Measurements from ENCODE around the gene BAG3.

DNA sequence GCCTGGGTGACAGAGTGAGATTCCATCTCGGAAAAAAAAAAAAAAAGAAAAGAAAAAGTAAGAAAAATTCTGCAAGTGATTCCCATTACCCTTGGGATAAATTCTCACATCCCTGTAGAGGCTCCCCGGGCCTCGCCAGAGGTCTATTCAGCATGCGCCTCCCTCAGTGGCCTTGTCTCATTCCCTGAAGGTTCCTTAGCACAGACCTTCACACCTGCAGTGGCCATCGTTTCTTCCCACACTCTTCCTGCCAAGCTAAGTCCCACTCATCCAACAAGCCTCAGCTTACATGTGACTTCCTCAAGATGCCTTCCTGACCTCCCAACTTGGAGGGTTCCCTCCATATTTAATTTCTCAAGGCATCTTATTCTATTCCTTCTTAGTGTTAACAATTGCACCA is 20.9 kb upstream of the BAG3 start:
- TF ChIP-seq TAF1 (IDR thresholded peaks at IDR 0.05; ENCODE audit: borderline replicate concordance, insufficient read depth, low read length) (no peak), POLR2AphosphoS5 (IDR thresholded peaks at IDR 0.05; ENCODE audit: low read depth, low read length) (no peak), SIN3A (IDR thresholded peaks at IDR 0.05; ENCODE audit: borderline replicate concordance, insufficient read depth, low read length) (no peak)
- TF ChIP-seq, protein P1, sequence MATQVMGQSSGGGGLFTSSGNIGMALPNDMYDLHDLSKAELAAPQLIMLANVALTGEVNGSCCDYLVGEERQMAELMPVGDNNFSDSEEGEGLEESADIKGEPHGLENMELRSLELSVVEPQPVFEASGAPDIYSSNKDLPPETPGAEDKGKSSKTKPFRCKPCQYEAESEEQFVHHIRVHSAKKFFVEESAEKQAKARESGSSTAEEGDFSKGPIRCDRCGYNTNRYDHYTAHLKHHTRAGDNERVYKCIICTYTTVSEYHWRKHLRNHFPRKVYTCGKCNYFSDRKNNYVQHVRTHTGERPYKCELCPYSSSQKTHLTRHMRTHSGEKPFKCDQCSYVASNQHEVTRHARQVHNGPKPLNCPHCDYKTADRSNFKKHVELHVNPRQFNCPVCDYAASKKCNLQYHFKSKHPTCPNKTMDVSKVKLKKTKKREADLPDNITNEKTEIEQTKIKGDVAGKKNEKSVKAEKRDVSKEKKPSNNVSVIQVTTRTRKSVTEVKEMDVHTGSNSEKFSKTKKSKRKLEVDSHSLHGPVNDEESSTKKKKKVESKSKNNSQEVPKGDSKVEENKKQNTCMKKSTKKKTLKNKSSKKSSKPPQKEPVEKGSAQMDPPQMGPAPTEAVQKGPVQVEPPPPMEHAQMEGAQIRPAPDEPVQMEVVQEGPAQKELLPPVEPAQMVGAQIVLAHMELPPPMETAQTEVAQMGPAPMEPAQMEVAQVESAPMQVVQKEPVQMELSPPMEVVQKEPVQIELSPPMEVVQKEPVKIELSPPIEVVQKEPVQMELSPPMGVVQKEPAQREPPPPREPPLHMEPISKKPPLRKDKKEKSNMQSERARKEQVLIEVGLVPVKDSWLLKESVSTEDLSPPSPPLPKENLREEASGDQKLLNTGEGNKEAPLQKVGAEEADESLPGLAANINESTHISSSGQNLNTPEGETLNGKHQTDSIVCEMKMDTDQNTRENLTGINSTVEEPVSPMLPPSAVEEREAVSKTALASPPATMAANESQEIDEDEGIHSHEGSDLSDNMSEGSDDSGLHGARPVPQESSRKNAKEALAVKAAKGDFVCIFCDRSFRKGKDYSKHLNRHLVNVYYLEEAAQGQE (IDR thresholded peaks at IDR 0.05; ENCODE audit: insufficient read depth in 1 of 2, low read depth in 2 of 2, low read length in 2 of 2): no peak
